Esophagus muscularis mucosa (tissue), 4 donors: ENCODE results near the gene ST6GAL1.

Experiments
- CTCF ChIP-seq, 3 experiments: fragments of 200-600 bp in 2 of 3; fragments of 450-650 bp in 1 of 3; sonication (generic) in 2 of 3; IDR thresholded peaks; one replicate each; pipeline ENCODE4 v1.5.1; 2017 to 2019; ENCODE audit warnings: antibody characterized with exemption in 3 of 3, mild to moderate bottlenecking in 2 of 3, moderate library complexity in 1 of 3
- EP300 ChIP-seq: sonication (generic); formaldehyde crosslinking; IDR thresholded peaks from one replicate; pipeline ENCODE4 v1.6.1; 2017; ENCODE audit warnings: antibody characterized with exemption
- POLR2A ChIP-seq: fragments of 450-650 bp; IDR thresholded peaks from one replicate; pipeline ENCODE4 v1.6.1; 2017; ENCODE audit warnings: antibody characterized with exemption, moderate library complexity, mild to moderate bottlenecking, low read depth
- POLR2AphosphoS5 ChIP-seq, 2 donors: sonication (generic); formaldehyde crosslinking; IDR thresholded peaks; one replicate each; pipeline ENCODE4 v1.6.1; 2017; ENCODE audit warnings: antibody characterized with exemption in 2 of 2

GRCh38 chr3:187062526-187063177, 132.3 kb downstream of the ST6GAL1 start:
- TF ChIP-seq CTCF (IDR thresholded peaks at IDR 0.05) (no peak), POLR2A (no peak), POLR2AphosphoS5 (IDR thresholded peaks at IDR 0.05) (no peak), EP300 (no peak)
